HG02642 (cell line): ENCODE measurements around the gene TOLLIP.
"Not testable (repeated sequence)": the region's sequence is repeated elsewhere in the genome, so short reads cannot be mapped to it uniquely, and the experiment has no call there.

Source experiments
- ATAC-seq: cut with Tn5 transposase; IDR thresholded peaks from one replicate; pipeline ENCODE4 v1.9.1; 2021; ENCODE audit warnings: mild to moderate bottlenecking; ENCODE audit not compliant: unreplicated experiment, poor library complexity

TOLLIP gene

DNA sequence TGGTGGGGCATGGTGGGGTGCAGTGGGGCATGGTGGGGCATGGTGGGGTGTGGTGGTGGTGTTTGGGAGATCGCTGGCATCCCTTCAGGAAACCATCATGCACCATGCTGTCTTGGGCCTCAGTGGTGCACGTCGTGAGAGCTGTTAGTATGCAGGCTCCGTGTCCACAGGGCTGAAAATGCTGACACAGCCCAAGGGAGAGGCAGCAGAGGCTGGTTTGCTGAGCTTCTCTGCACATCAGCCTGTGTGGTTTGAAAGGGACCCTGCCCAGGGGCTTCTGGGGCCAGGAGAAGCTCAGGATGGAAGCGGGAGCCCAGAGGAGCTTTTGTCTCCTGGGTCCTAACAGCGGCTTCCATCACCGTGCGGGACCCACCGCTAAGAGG is 56.3 kb downstream of the TOLLIP start:
- ATAC-seq = no peak

DNA sequence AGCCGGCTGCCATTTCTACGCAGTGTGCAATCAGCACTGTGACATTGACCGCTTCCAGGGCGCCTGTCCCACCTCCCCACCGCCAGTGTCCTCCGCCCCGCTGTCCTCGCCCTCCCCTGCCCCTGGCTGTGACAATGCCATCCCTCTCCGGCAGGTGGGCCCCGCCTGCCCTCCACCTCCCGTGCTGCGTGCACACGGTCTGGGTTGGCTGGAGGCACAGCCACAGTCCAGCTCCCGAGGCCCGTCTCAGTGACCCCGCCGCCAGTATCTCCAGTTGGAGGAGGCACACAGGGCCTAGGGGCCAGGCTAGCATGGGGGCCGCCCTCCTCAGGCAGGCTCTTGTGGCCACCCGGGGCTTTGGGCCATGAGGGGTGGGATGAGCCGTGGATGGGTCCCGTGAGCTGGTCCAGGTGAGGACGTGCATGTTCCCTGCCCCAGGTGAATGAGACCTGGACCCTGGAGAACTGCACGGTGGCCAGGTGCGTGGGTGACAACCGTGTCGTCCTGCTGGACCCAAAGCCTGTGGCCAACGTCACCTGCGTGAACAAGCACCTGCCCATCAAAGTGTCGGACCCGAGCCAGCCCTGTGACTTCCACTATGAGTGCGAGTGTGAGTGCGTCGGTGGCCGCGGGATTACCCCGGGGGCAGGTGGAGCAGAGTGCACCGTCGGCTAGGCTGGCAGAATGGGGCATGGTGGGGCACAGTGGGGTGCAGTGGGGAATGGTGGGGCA is 56.9 kb downstream of the TOLLIP start:
- no peak for ATAC-seq

GRCh38 chr11:1251236-1251770 is 58.1 kb downstream of the TOLLIP start:
- ATAC-seq = no peak

DNA sequence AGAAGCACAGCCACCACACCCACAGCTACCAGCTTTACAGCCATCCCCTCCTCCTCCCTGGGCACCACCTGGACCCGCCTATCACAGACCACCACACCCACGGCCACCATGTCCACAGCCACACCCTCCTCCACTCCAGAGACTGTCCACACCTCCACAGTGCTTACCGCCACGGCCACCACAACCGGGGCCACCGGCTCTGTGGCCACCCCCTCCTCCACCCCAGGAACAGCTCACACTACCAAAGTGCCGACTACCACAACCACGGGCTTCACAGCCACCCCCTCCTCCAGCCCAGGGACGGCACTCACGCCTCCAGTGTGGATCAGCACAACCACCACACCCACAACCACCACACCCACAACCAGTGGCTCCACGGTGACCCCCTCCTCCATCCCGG is 59.0 kb downstream of the TOLLIP start:
- ATAC-seq = not testable (repeated sequence)

- ATAC-seq = not testable (repeated sequence)
Observed at GRCh38 chr11:1248951-1249350, 60.5 kb downstream of the TOLLIP start.

DNA sequence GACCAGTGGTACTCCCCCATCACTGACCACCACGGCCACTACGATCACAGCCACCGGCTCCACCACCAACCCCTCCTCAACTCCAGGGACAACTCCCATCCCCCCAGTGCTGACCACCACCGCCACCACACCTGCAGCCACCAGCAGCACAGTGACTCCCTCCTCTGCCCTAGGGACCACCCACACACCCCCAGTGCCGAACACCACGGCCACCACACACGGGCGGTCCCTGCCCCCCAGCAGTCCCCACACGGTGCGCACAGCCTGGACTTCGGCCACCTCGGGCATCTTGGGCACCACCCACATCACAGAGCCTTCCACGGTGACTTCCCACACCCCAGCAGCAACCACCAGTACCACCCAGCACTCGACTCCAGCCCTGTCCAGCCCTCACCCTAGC is 62.4 kb downstream of the TOLLIP start:
- ATAC-seq = not testable (repeated sequence)

DNA sequence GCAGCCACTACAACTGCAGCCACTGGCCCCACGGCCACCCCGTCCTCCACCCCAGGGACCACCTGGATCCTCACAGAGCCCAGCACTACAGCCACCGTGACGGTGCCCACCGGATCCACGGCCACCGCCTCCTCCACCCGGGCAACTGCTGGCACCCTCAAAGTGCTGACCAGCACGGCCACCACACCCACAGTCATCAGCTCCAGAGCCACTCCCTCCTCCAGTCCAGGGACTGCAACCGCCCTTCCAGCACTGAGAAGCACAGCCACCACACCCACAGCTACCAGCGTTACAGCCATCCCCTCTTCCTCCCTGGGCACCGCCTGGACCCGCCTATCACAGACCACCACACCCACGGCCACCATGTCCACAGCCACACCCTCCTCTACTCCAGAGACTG is 63.1 kb downstream of the TOLLIP start:
- not testable (repeated sequence) for ATAC-seq

DNA sequence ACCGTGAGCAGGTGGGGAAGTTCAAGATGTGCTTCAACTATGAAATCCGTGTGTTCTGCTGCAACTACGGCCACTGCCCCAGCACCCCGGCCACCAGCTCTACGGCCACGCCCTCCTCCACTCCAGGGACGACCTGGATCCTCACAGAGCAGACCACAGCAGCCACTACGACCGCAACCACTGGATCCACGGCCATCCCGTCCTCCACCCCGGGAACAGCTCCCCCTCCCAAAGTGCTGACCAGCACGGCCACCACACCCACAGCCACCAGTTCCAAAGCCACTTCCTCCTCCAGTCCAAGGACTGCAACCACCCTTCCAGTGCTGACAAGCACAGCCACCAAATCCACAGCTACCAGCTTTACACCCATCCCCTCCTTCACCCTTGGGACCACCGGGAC is 63.7 kb downstream of the TOLLIP start:
- ATAC-seq = not testable (repeated sequence)

- not testable (repeated sequence) for ATAC-seq
Observed at GRCh38 chr11:1244557-1244956, 64.9 kb downstream of the TOLLIP start.

GRCh38 chr11:1243521-1243920 is 65.9 kb downstream of the TOLLIP start:
- not testable (repeated sequence) for ATAC-seq

DNA sequence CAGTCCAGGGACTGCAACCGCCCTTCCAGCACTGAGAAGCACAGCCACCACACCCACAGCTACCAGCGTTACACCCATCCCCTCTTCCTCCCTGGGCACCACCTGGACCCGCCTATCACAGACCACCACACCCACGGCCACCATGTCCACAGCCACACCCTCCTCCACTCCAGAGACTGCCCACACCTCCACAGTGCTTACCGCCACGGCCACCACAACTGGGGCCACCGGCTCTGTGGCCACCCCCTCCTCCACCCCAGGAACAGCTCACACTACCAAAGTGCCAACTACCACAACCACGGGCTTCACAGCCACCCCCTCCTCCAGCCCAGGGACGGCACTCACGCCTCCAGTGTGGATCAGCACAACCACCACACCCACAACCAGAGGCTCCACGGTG is 66.7 kb downstream of the TOLLIP start:
- ATAC-seq = not testable (repeated sequence)

DNA sequence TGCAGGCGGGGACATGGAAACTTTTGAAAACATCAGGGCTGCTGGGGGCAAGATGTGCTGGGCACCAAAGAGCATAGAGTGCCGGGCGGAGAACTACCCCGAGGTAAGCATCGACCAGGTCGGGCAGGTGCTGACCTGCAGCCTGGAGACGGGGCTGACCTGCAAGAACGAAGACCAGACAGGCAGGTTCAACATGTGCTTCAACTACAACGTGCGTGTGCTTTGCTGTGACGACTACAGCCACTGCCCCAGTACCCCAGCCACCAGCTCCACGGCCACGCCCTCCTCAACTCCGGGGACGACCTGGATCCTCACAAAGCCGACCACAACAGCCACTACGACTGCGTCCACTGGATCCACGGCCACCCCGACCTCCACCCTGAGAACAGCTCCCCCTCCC is 67.1 kb downstream of the TOLLIP start:
- no peak for ATAC-seq

GRCh38 chr11:1241706-1242105 is 67.7 kb downstream of the TOLLIP start:
- ATAC-seq = no peak

- ATAC-seq = no peak
Observed at GRCh38 chr11:1240771-1241170, 68.7 kb downstream of the TOLLIP start.

DNA sequence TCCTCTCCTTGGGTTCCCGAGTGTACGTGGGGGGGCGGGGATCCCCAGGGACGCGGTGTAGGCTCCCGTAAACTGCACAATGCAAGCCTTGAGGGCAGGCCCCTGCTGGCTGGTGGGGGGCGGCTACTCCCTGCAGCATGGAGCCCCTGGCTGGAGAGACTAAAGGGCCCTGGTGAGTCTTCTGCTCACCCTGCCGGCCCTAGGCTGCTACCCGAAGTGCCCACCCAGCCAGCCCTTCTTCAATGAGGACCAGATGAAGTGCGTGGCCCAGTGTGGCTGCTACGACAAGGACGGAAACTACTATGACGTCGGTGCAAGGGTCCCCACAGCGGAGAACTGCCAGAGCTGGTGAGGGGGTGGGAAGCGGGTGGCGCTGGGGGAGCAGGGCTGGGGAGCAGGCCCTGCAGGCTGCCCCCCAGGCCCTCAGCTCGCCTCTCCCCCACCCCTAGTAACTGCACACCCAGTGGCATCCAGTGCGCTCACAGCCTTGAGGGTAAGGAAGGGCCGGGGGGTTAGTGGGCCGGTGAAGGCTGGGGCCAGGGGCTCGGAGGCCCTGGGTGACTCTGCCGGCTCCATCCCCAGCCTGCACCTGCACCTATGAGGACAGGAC is 69.7 kb downstream of the TOLLIP start:
- ATAC-seq = no peak

- ATAC-seq = no peak
Observed at GRCh38 chr11:1238767-1239595, 70.5 kb downstream of the TOLLIP start.

DNA sequence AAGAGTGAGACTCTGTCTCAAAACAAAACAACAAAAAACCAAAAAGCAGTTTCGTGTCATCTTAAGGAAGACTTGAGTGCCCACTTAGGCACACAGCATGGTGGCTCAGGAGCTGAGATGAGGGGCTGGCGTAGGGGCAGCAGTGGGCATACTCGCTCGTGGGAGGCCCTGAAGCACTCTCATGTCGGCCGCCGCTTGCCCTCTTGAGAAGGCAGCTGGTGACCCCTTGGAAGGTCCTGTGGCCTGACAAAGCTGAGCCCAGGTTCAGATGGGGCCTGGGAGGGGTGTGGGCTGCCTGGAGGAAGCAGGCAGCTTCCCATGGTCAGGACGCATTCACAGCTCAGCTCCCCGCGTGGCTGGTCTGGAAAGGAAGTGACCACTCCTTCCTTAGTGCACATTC is 71.6 kb downstream of the TOLLIP start:
- no peak for ATAC-seq

DNA sequence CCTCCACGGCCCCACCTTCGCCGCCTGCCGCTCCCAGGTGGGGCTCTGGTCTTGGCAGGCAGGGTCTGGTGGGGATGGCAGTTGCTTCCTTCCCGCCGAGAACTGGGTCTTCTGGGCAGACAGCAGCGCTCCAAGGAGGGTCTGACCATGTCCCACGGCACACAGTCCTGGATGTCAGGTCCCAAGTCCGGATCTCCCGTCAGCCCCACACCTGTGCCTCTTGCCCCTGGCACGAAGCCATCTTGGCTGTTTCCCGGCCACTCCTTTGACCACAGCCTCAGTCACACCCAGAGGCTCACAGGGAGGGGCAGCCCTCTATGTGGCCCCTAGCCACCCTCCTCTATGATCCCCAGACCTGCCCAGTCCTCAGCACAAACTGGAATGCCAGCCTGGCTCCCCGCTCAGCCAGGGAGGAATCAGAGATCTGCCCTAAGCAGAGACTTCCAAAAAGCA is 72.3 kb downstream of the TOLLIP start:
- ATAC-seq = no peak

GRCh38 chr11:1236316-1237127 is 72.9 kb downstream of the TOLLIP start:
- ATAC-seq = no peak

DNA sequence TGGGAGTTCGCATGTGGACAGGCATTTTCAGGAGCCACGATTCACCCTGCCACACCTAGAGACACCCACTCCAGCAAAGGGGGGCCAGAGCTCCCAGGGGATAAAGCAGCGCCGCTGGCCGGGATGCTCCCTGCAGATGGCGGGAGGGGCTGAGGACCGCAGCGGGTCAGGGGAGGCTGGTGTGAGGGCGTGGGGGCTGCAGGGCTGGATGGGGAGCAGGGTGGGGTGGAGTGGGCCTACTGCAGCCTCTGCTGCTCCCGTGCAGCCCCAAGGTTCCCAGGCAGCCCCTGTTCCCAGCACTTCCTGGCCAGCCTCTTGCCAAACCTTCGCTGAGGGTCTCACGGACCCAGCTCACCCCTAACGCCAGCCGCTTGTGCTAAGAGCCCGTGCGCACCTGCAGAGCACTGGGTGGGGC is 73.5 kb downstream of the TOLLIP start:
- ATAC-seq = no peak
